ENCODE results near the gene FAM124A. TPM values are rescaled to one million over a fixed set of nuclear protein-coding genes. Genes with fewer than 3 reads are reported as not detected.

Gene FAM124A
- total and polyA plus RNA-seq, 8 donors: 2.4 to 9.3 (median 5.7) TPM

DNA sequence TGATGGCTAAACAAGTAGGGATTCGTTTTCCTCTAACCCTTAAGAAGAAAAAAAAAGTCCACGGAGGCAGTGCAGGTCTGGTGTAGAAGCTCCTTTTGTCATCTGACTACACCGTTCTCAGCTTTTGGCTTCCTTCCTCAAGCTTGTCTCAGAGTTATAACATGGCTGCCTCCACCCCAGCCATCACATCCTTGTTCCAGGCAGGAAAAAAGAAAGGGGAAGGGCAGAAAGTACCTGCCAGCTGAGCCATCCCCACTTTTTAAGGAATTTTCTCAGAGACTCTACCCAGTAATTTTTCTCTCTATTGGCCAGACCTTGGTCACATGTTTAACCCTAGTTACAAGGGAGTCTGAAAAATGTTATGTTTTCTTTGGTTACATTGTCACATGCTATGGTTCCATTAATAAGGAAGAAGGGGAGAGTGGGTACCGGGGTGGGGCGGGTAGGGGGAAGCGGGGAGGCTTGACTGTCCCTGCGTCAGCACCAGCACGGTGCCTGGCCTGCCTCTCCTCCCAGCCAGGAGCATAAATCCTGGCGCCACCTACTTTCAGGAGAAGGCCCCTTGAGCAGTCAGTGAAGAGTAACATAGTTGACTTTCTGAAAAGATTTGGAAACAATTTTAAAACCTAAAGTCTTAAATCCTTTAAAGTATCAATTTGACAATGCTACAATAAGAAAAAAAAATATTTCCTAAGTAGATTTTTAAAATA is 11.1 kb downstream of the FAM124A start:
- no peak overlapping the region for H3K4me3 ChIP-seq
- DNase-seq: no peak
- no peaks in the 10 kb centered on the region for H3K36me3 ChIP-seq
- no peaks in the 10 kb centered on the region for H3K27me3 ChIP-seq
- no peak overlapping the region for H3K27ac ChIP-seq
- no peak for TF ChIP-seq CTCF (IDR thresholded peaks at IDR 0.05)
- intact Hi-C loops (cut with DNase I): no loop called here
- H3K9me3 ChIP-seq: no peaks in the 10 kb centered on the region
- ATAC-seq: no peak
- H3K4me1 ChIP-seq: peaks cover 0 to 24% of the 10 kb centered on the region in 2 donors

DNA sequence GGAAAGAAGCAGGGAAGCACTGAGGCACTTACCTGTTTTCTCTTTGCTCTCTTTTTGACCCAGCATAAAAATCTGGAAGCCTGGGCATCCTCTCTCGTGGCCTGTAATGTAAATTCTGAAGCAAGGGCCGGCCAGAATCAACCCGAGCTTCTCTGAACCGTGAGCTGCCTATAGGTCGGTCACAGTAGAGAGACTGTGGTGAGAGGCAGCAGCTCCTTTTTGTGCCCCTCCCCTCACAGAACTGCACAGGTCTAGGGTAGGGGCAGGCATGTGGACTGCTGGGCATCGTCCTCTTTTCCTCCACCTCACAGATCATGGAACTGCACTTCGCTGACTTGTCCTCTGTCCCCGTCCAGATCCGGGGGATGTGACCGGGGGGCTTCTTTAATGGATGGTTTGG is 12.5 kb downstream of the FAM124A start:
- DNase-seq: no peak

DNA sequence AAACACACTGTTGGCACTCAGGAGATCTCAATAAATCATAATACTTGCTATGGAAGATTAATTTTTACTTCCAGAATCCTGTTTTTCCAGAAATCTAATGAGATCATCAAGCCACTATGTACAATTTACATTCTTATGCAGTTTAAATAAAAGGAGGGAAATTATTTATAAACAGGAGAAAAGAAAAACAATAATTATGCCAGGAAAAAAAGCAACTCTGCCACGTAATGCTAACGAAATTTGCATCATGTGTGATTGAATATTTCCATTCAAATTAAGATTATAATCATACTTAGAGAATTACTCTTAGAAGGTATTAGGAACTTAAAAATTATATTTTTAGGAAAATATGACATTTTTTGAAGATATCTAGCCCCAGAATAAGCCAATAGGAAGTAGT is 13.0 kb downstream of the FAM124A start:
- Histone ChIP-seq H3K9me3 (no peaks in the 10 kb centered on the region), H3K4me1 (peaks cover 0 to 19% of the 10 kb centered on the region in 2 donors), H3K27me3 (no peaks in the 10 kb centered on the region), H3K36me3 (no peaks in the 10 kb centered on the region), H3K4me3 (no peak overlapping the region), H3K27ac (peak overlapping the region in 1 of 2 donors; percentile 20)
- ATAC-seq: no peak
- TF ChIP-seq CTCF (IDR thresholded peaks at IDR 0.05): no peak
- no peak for DNase-seq
- intact Hi-C loops (cut with DNase I): no loop called here

More for the DNA sequence above, 12.5 kb downstream of the FAM124A start:
- H3K4me3 ChIP-seq: no peak overlapping the region
- no peaks in the 10 kb centered on the region for H3K27me3 ChIP-seq
- no peaks in the 10 kb centered on the region for H3K9me3 ChIP-seq
- no peak for ATAC-seq
- no peaks in the 10 kb centered on the region for H3K36me3 ChIP-seq
- no peak overlapping the region for H3K27ac ChIP-seq
- intact Hi-C loops (cut with DNase I): no loop called here
- no peak for TF ChIP-seq CTCF (IDR thresholded peaks at IDR 0.05)
- H3K4me1 ChIP-seq: peaks cover 0 to 20% of the 10 kb centered on the region in 2 donors

DNA sequence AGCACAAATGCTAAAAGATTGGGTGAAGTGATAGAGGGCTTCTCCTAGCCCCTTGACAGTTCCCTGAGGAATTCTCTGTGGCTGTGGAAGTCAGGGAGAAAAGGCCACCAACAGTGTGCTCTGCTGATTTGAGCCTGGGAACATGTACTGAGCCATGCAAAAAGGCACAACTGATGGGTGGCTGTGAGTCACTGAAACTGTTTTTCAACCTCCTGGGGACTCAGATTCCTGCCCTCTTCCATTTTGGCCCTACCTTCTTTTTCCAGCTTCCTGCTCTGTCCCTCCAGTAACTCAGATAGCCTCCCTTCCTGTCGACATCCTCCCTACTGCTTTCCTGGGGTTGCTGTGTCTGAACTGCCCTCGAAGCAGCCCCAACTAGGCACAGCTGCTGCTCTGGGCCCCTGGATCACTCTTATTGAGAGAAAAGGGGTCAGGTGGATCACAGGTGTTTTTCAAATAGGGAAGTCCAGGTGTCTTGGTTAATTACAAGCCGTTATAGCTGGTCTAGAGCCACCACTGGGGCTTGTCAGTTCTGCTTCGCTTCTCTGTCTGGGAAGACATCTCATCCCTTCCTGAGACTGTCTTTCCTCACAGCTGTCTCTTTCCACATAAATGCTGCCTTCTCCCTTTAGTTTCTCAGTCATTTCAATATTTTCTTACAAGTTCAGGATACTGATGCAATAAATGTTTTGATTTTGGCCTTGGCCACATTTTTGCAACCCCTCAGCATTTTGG is 13.7 kb downstream of the FAM124A start:
- Histone ChIP-seq H3K9me3 (no peaks in the 10 kb centered on the region), H3K4me3 (no peak overlapping the region), H3K27ac (peak overlapping the region in 1 of 2 donors; percentile 20), H3K36me3 (no peaks in the 10 kb centered on the region), H3K4me1 (peaks cover 0 to 20% of the 10 kb centered on the region in 2 donors), H3K27me3 (no peaks in the 10 kb centered on the region)
- intact Hi-C loops (cut with DNase I): no loop called here
- ATAC-seq: no peak
- TF ChIP-seq CTCF (IDR thresholded peaks at IDR 0.05): no peak
- DNase-seq: peak in 1 of 4 donors; percentile 39

DNA sequence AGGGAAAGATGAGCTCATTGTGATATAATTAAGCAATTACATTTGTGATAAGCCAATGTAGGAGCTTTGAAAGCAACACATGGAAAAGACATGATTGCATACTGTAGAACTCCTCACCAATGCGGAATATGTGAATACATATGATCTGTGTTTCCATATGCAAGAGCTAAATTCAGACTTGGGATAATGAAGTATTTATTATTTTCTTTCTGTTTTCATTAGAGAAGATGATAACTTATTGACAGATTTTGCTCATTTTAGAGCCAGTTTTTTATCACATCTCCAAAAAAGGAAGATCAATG is 14.2 kb downstream of the FAM124A start:
- H3K36me3 ChIP-seq: no peaks in the 10 kb centered on the region
- no peak for TF ChIP-seq CTCF (IDR thresholded peaks at IDR 0.05)
- intact Hi-C loops (cut with DNase I): no loop called here
- H3K27ac ChIP-seq: no peak overlapping the region
- H3K4me1 ChIP-seq: peaks cover 0 to 23% of the 10 kb centered on the region in 2 donors
- no peaks in the 10 kb centered on the region for H3K9me3 ChIP-seq
- no peak for ATAC-seq
- H3K4me3 ChIP-seq: no peak overlapping the region
- H3K27me3 ChIP-seq: no peaks in the 10 kb centered on the region
- DNase-seq: no peak
